Amygdala (tissue), 56 donors: ENCODE measurements around the gene HSFY1.
"Not testable (repeated sequence)": the region's sequence is repeated elsewhere in the genome, so short reads cannot be mapped to it uniquely, and the experiment has no call there.

Source experiments
- DNase-seq, 56 donors: peaks; one replicate each; lab custom pipeline; 2025; lab: John Stamatoyannopoulos, UW

The HSFY1 gene, protein sequence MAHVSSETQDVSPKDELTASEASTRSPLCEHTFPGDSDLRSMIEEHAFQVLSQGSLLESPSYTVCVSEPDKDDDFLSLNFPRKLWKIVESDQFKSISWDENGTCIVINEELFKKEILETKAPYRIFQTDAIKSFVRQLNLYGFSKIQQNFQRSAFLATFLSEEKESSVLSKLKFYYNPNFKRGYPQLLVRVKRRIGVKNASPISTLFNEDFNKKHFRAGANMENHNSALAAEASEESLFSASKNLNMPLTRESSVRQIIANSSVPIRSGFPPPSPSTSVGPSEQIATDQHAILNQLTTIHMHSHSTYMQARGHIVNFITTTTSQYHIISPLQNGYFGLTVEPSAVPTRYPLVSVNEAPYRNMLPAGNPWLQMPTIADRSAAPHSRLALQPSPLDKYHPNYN

DNA sequence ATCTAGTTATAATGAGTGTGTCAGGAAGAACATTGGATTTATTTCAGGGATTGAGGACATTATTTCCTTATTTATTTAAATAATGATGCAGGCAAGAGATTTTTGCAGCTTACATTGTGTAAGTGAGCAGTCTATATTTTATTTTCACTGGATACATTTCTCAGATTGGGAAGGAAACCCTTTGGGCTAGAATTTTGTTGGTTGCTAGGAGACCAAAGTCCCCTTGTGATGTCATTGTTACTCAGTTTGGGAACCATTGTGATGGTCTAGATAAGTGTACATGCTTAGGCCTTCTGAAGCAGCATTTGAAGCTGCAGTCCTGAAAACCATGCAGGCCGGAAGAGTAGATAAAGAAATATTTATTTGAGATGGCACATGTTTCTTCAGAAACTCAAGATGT, at the start of gene HSFY1:
TSS of gene HSFY1 (plus strand) at position 301 of the 400 bp plus-strand sequence. CDS start at position 369, 68 bp downstream.
- not testable (repeated sequence) for DNase-seq

DNA sequence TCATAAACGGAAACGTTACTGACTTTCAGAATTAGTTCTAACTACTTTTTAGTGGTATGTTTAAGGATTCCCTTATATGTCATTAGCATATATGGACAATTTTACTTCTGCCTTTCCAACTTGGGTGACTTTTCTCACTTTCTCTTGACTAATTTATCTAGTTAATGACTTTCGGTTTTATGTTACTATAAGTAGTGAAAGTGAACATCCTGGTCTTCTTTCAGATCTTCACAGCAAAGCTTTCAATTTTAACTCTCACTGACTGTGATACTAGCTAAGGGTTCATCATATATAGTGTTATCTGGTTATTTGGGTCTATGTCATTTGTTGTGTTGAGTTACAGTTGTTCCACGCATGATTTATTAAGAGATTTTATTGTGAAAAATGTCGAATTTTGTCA, 42.3 kb upstream of the HSFY1 start:
- DNase-seq, result not testable (repeated sequence)

DNA sequence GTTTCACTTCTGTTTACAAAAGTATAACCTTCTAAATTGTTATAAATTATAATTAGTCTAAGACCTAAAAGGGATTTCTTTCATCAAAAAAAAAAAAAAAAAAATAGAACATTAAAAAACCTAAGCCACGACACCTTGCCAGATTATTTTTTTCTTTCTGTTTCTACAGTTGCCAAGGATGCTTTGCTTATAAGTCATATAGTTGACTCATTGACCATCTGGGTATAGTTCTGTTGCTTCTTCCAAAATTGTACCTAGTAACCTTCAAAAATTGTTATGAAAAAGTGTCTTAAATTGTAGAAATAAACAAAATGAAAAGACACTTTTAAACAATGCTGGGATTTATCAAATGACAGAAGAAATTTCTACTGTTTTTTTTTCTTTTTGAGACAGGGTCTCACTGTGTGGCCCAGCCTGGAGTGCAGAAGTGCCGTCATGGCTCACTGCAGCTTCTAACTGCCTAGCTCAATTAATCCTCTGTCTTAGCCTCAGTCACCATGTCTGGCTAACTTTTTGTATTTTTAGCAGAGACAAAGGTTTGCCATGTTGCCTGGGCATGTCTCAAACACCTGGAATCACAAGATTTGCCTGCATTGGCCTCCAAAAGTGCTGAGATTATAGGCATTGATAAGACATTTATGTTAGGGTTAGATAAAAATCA, 15.4 kb upstream of the HSFY1 start:
- DNase-seq, result not testable (repeated sequence)

DNA sequence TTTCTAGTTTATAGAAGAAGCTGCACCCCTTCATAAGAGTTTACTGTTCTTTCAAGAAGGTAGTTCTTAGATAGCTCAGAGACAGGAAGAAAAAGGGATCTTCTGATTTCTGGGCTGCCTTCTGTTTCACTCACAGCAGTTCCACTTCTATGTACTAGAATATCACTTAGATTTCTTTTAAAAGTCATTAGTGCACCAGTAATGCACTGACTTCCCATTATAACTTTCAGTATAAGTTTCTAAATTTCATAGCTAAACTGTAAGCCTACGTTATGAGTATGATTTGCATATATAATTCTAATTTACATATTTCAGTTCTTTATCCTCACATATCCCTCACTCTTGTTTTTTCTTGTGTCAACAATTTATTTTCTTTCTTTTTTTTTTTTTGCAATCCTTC, 7.6 kb upstream of the HSFY1 start:
- not testable (repeated sequence) for DNase-seq

DNA sequence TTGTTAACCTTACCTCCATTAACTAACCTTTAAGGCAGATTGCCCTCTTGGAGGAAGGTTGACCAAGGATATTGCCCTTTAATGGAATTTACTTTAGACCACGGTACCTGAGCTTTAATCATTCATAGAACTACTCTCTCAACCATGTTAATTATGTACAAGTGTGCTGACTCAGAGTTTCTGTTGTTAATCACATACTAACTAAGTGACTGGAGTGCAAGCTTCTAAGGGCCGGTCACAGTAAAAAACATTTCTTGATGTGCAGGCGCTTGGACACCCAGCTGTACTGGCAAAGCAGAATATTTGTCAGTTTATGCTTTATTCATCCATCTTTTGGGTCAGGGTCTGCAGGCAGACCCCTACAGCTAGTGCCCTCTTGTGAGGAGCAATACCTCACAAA, 6.6 kb downstream of the HSFY1 start:
- not testable (repeated sequence) for DNase-seq

DNA sequence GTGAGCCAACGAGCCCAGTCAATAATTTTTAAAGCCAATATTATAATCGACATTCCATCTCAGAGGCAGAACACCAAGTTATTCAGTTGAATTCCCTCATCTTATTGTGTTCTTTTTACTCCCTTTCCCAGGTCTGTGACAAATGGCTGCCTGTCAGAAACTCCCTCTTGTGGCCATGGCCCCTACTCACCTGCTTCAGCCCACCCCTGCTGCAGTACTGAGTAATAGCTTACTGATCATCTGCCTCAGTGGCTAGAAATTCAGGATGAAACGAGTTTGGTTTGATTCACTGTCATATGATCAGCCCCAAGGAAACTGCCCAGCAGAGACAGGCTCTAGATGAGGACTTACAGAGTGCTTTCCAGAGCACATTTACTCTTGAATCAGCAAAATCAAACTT, 19.4 kb downstream of the HSFY1 start:
- not testable (repeated sequence) for DNase-seq
